ENCODE data around the gene ABCC3. TPM values are rescaled to one million over a fixed set of nuclear protein-coding genes. Genes with fewer than 3 reads are reported as not detected.

Gene ABCC3
- total RNA-seq, 6 donors from 2014 or later = 34.2 to 268 (median 57.7) TPM

DNA sequence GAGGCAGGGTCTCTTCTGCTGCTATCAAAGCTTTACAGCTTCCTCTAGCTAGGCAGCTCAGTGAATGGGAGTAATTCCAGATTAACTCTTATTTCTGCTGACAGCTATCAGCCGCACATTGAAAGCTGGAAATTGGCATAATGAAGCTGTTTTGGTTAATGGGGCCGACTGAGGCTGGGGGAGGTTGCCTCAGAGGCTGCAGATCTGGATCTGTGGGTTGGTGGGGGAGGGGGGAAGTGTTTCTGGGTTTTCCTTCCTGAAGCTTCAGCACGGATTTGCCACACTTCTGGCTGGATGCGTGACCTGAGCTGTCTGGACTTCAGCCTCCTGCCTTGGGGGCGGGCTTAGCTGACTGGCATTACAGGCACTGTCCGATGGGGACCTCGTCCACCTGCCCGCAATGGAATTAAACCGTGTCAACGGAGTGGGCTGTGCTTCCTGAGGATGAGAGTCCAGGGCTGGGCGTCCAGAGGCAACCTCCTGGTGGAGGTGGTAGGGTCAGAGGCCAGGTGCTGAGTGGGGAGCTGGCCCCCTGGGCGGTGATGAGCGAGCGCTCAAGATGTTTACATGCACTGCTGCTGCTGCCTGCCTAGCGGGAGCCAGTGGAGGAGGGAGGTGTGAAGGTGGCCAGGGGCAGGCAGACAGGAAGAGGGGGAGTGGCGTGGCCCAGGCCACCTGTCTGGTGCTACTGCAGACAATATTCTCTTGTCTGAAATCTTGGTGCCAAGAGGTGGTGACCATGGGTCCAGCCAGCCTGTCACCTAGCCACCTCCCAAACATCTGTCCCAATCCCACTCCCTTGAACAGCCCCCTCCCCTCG lies 6.7 kb upstream of the ABCC3 start:
- peaks cover 0 to 7% (median 3%) of the 10 kb centered on the region in 4 donors for H3K27me3 ChIP-seq
- H3K4me1 ChIP-seq = peaks cover 0 to 31% (median 10%) of the 10 kb centered on the region in 4 donors
- 29 to 31% methylated on average over 5 to 12 of the region's 17 CpGs for WGBS, 2 donors
- ATAC-seq (ENCODE audit: low FRiP score in 2 of 2) = no peak
- H3K9me3 ChIP-seq = no peaks in the 10 kb centered on the region
- TF ChIP-seq POLR2AphosphoS5 (IDR thresholded peaks at IDR 0.05) (no peak), POLR2A (IDR thresholded peaks at IDR 0.05) (no peak)
- DNase-seq = no peak
- H3K4me3 ChIP-seq = no peak overlapping the region
- H3K27ac ChIP-seq = no peak overlapping the region
- H3K36me3 ChIP-seq = no peaks in the 10 kb centered on the region

DNA sequence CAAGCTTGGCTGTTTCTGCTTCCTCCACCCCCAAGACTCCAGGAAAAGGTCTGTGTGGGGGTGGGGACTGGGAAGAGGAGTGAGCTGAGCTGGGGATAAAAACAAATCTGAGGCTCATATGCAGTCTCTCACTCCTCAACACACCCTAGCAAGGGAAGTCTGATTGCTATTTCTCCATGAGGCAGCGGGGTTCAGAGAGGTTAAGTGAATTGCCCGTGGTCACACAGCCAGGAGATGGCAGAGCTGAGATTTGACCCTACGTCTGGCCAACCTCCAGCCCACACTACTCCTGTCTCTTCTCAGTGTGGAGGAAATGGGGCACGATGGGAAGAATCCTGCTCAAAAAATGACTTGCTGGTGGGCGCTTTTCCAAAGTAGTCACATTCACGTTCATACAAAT lies 4.8 kb upstream of the ABCC3 start:
- Histone ChIP-seq H3K36me3 (no peaks in the 10 kb centered on the region), H3K9me3 (no peaks in the 10 kb centered on the region), H3K27me3 (peaks cover 0 to 14% (median 8%) of the 10 kb centered on the region in 4 donors), H3K27ac (no peak overlapping the region), H3K4me1 (peaks cover 1 to 42% (median 18%) of the 10 kb centered on the region in 4 donors), H3K4me3 (no peak overlapping the region)
- TF ChIP-seq EP300 (IDR thresholded peaks at IDR 0.05) (no peak), POLR2A (IDR thresholded peaks at IDR 0.05) (no peak), POLR2AphosphoS5 (IDR thresholded peaks at IDR 0.05) (no peak)
- TF ChIP-seq, protein P1, sequence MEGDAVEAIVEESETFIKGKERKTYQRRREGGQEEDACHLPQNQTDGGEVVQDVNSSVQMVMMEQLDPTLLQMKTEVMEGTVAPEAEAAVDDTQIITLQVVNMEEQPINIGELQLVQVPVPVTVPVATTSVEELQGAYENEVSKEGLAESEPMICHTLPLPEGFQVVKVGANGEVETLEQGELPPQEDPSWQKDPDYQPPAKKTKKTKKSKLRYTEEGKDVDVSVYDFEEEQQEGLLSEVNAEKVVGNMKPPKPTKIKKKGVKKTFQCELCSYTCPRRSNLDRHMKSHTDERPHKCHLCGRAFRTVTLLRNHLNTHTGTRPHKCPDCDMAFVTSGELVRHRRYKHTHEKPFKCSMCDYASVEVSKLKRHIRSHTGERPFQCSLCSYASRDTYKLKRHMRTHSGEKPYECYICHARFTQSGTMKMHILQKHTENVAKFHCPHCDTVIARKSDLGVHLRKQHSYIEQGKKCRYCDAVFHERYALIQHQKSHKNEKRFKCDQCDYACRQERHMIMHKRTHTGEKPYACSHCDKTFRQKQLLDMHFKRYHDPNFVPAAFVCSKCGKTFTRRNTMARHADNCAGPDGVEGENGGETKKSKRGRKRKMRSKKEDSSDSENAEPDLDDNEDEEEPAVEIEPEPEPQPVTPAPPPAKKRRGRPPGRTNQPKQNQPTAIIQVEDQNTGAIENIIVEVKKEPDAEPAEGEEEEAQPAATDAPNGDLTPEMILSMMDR (IDR thresholded peaks at IDR 0.05) = no peak
- ATAC-seq (ENCODE audit: low FRiP score in 2 of 2) (no peak), DNase-seq (no peak)
- 58 to 65% methylated on average over 6 of the region's 6 CpGs for WGBS, 2 donors

DNA sequence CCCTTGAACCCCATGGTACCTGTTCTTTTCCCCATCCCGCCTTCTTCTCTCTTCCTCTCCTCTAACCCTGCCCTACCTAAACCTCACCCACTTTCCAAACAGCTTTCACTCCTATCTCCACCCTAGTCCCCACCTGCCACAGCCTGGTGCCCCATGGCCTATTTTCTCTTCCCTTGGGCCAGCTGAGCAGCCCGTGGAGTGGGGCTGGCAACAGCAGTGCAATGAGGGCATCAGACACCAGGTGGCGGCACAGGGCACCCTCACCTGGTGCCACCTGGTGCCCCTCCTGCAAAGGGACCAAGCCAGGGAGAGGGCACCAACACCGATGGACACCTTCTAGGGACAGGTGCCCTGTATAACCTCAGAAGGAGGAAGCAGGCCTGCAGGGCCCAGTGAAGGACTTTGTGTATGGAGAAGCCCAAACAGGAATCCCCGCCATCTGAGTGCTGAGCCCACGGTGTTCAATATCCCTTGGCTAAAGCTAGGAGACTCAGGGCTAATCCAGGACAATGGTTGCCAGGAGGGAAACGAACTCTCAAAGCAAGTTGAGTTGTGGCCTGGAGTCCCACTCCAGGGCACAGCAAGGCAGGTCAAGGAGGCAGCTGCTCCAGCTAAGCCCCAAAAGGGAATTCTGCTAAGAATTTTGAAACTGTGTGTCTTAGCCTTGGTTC lies 4.0 kb upstream of the ABCC3 start:
- no peaks in the 10 kb centered on the region for H3K36me3 ChIP-seq
- no peaks in the 10 kb centered on the region for H3K9me3 ChIP-seq
- no peak overlapping the region for H3K4me3 ChIP-seq
- WGBS, 2 donors = 59 to 60% methylated on average over 6 to 7 of the region's 7 CpGs
- DNase-seq (peak; percentile 79 to 84), ATAC-seq (ENCODE audit: low FRiP score in 2 of 2) (peak; percentile 21 to 70)
- TF ChIP-seq EP300 (IDR thresholded peaks at IDR 0.05) (no peak), POLR2A (IDR thresholded peaks at IDR 0.05) (no peak), POLR2AphosphoS5 (IDR thresholded peaks at IDR 0.05) (no peak)
- TF ChIP-seq, protein P1 (IDR thresholded peaks at IDR 0.05) = peak; percentile 79 to 95 (median 89)
- peaks cover 0 to 18% (median 12%) of the 10 kb centered on the region in 4 donors for H3K27me3 ChIP-seq
- peaks cover 9 to 49% (median 26%) of the 10 kb centered on the region in 4 donors for H3K4me1 ChIP-seq
- H3K27ac ChIP-seq = no peak overlapping the region

DNA sequence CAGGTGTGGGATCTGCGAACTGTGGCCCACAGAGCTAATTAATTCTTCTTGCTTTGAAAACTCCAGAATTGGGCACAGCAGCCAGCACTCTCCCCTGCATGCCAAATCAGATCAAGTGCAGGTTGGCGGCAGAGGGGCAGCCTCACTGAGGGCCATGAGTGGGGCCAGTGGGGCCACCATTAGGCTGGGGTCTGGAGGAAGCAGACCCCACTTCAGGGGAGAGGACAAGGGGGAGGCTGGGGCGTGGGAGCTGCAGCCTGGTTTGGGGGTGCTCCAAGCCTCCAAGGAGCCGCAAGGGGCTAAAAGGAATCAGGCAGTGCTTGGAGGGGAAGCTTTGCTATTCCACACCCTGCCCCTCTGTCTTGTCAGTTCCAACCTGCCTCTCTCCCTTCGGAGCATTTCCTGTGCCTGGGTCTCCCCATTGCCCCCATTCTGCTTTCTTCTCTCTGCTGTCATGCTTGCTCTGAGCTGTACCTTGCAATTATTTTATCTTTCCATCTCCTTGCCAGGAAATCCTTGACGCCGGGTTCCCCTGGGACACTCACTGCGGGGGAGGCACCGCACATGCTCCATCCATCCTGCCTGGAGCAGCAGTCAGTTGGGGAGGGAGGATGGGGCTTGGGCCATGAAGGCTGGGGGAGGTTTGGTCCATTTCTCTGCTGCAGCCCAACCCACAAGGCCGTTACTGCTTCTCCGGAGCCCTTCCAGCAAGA lies 3.3 kb upstream of the ABCC3 start:
- WGBS, 2 donors = 50 to 61% methylated on average over 11 of the region's 11 CpGs
- peaks cover 12 to 45% (median 28%) of the 10 kb centered on the region in 4 donors for H3K4me1 ChIP-seq
- no peaks in the 10 kb centered on the region for H3K9me3 ChIP-seq
- ATAC-seq (ENCODE audit: low FRiP score in 2 of 2) = no peak
- no peak for TF ChIP-seq POLR2A (IDR thresholded peaks at IDR 0.05)
- no peak for TF ChIP-seq POLR2AphosphoS5 (IDR thresholded peaks at IDR 0.05)
- no peak for TF ChIP-seq EP300 (IDR thresholded peaks at IDR 0.05)
- TF ChIP-seq, protein P1 (IDR thresholded peaks at IDR 0.05) = no peak
- peaks cover 0 to 18% (median 12%) of the 10 kb centered on the region in 4 donors for H3K27me3 ChIP-seq
- DNase-seq = no peak
- no peaks in the 10 kb centered on the region for H3K36me3 ChIP-seq
- no peak overlapping the region for H3K27ac ChIP-seq
- no peak overlapping the region for H3K4me3 ChIP-seq

All from upper lobe of left lung (tissue), 6 donors.